Umbilical cord (tissue), 2 donors: ENCODE data around the gene TRPT1. TPM values are rescaled to one million over a fixed set of nuclear protein-coding genes. Genes with fewer than 3 reads are reported as not detected.

ENCODE experiments used
- DNase-seq: peaks from one replicate; pipeline ENCODE4 v3.0.0-alpha.2; 2015; ENCODE audit warnings: low spot score
- total RNA-seq: library from RNA; depleted of rRNA; stranded (reverse); fragments of >200 nt; gene quantifications from one replicate; pipeline ENCODE4 v1.2.3, GENCODE V29; 2014; ENCODE audit warnings: low replicate concordance; ENCODE audit not compliant: insufficient read depth

TRPT1 gene
- total RNA-seq, 1 donor from 2014 or later, result 23.6 TPM

- no peak for DNase-seq
Observed at GRCh38 chr11:64178951-64179639, 46.9 kb downstream of the TRPT1 start.

- no peak for DNase-seq
Observed at GRCh38 chr11:64178203-64178602, 47.8 kb downstream of the TRPT1 start.

- DNase-seq, result no peak
Observed at GRCh38 chr11:64176751-64177150, 49.2 kb downstream of the TRPT1 start.

Other genes with a start within 250 kb of the TRPT1 start
- 17.6 TPM for gene OTUB1, start 239.7 kb downstream of the TRPT1 start, total RNA-seq
- 0.48 TPM for gene FLRT1, start 190.3 kb downstream of the TRPT1 start, total RNA-seq
- 8.9 TPM for gene MACROD1, start 60.1 kb downstream of the TRPT1 start, total RNA-seq
- gene STIP1, start 40.0 kb downstream of the TRPT1 start, total RNA-seq, result 47.2 TPM
- 14.2 TPM for gene FERMT3, start 19.5 kb downstream of the TRPT1 start, total RNA-seq
- 17.3 TPM for gene NUDT22, start 88 bp upstream of the TRPT1 start, total RNA-seq
- 13.5 TPM for gene DNAJC4, start 4.4 kb upstream of the TRPT1 start, total RNA-seq
- gene VEGFB, start 8.4 kb upstream of the TRPT1 start, total RNA-seq, result 46.9 TPM
- 32.7 TPM for gene FKBP2, start 14.9 kb upstream of the TRPT1 start, total RNA-seq
- 60.4 TPM for gene PPP1R14B, start 20.8 kb upstream of the TRPT1 start, total RNA-seq
- 17.6 TPM for gene PLCB3, start 25.3 kb upstream of the TRPT1 start, total RNA-seq
- gene BAD, start 58.5 kb upstream of the TRPT1 start, total RNA-seq, result 52.5 TPM
- gene GPR137, start 59.7 kb upstream of the TRPT1 start, total RNA-seq, result 0.48 TPM
- gene KCNK4, start 65.1 kb upstream of the TRPT1 start, total RNA-seq, result 3.6 TPM
- gene CATSPERZ, start 74.2 kb upstream of the TRPT1 start, total RNA-seq, result not detected
- gene ESRRA, start 79.3 kb upstream of the TRPT1 start, total RNA-seq, result 12.0 TPM
- gene TRMT112, start 91.4 kb upstream of the TRPT1 start, total RNA-seq, result 226 TPM
- 152 TPM for gene PRDX5, start 91.9 kb upstream of the TRPT1 start, total RNA-seq
- 3.6 TPM for gene CCDC88B, start 114.0 kb upstream of the TRPT1 start, total RNA-seq
- 16.4 TPM for gene RPS6KA4, start 133.0 kb upstream of the TRPT1 start, total RNA-seq